NCI-H2196 (cell line): ENCODE results near the gene AFF3.
"Not testable (repeated sequence)": the region's sequence is repeated elsewhere in the genome, so short reads cannot be mapped to it uniquely, and the experiment has no call there.

Experiments used
- DNase-seq: peaks from one replicate; lab custom pipeline; 2025; ENCODE audit not compliant: unreplicated experiment; lab: John Stamatoyannopoulos, UW

The AFF3 gene

DNA sequence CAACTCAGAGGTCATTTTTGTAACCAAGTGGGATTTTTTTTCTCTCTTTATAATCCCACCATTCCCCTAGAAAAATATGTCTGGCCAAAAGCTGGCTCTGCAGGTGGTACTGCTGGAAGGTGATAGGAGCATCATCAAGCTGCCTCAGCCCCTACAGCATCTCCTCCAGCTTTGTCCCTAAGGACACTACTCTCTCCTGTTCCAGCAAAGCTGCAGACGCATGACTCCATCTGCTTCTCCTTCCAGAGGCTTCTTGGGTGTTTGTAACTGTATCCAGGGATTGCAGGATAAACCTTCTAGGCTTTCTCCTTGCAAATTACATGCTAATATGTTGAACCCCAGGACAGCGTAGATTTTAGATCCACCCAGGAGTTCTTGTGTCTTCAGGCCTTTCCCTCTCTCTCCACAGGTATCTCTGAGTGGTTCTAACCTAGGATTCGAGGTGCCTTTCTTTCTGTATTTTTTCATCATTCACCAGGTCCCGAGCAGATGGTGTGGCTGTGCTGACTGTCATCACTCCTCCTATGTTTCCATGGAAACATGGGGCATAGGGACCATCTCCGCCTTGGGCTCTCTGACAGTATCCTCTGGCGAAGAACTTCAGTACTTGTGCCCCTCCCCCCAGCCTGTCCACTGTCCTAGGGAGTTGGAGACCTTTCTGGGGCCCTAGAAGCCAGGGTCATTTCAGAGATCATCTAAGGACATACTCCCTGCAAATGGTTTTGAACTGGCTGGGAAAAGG is 34.3 kb downstream of the AFF3 start:
- DNase-seq = no peak

DNA sequence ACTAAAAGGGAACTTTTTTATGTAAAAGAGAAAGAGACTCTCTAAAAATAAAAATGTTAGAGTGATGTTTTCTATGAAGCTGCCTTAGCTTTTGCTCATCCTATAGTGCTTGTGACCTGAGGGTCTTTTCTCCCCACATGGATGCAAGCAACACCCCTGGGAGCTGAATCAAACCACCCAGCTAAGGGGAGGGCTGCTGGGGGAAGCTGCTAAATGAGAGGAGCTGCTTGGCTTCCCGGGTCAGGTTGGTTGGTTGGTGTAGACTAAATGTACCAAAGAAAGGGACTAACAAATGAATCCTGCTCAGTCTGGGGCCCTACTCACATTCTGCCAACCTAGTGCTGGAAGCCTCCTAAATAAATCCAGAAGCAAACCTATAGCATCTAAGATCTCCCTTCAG is 35.0 kb downstream of the AFF3 start:
- no peak for DNase-seq

DNA sequence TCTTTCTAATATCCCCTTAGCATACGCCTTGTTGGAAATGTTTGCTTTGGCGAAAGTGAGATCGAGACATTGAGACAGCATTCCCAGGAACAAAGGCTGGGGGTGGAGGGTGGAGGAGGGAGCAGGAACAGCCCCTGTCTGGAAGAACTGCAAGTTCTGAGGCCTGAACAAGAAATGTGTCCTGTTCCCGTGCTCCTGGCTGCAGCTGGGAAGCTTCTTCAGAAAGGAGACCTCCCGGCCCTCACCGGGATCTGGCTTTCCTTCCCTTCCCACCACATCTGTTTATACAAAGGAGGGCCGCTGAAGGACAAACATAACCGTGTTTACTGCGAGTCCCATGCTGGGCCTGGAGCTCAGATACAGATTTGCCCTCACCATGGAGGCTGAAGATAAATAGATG is 35.9 kb downstream of the AFF3 start:
- DNase-seq = no peak

DNA sequence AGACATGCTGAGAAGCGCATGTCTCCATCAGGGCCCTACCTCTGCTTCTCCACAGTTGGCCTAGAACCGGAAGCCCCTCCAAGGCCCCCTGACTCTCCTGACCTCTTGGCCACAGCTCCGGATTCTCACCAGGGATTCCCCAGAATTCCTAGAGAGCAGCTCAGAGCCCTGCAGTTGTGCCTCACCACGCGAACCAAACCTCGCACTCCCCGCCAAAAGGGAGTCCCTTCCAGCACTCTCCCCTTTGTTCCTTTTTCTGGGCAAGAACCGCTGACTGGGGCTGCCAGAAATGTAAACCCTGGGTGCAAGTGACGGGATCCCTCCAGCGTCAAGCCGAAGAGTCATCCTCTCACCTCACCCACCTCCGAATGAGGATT is 36.7 kb downstream of the AFF3 start:
- no peak for DNase-seq

DNA sequence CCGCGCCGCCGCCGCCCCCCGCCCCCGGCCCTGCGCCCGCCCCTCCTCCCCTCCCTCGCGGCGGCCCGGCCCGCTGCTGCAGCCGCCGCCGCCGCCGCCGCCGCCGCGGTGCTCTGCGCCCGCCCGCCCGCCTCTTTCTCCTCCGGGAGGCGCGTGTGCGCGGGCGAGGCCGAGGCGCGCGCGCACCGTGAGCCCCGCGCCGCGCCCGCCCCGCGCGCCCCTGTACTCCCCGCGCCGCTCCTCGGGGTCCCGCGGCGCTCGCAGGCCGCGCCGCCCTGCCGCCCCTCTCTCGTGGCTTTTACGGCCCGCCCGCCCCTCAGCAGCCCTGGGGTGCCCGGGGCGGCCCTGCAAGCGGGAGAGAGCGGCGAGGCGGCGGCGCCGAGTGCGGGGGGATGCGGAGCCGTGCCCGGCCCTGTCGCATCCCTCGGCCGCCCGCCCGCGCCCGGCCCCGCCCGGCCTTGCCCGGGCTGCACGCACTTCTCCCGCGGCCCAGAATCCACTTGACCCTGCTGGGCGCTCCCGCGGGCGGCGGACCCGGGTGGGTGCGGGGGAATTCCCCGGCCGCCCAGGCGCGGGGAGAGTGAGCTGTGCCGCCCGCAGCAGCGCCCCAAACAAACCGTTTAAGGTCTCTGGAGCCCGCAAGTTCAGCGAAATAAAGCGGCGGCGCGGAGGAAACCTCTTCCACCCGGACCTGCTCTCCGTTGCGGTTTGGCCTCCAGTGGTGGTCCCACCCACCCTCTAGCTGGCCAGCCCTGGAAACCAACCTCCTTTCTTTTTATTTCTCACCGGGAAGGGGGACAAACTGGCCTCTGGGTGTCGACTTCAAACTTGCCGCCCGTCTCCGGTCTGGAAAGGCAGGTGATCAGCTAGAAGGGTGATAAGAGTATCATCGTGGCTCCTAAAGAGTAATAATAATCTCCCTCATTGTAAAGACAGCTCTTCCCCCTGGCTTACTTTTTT is 37.4 kb downstream of the AFF3 start:
- DNase-seq = no peak

DNA sequence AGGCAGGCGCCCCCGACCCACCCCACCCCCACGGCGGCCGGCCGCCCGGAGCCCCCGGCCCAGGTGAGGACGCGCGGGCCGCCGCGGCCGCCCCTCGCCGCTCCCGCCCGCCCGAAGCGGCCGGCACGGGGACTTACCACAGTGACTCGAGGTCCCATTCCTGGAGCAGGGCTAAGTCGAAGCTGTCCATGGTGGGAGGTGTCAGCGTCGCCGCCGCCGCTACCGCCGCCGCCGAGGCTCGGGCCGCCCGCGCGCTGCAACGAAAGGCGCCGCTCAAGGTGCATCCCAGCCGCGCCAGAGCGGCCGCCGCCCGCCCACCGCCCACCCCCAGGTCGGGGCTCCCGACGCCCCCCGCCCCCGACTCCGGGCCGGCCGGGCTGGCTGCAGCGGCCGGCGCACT is 38.1 kb downstream of the AFF3 start:
- not testable (repeated sequence) for DNase-seq

DNA sequence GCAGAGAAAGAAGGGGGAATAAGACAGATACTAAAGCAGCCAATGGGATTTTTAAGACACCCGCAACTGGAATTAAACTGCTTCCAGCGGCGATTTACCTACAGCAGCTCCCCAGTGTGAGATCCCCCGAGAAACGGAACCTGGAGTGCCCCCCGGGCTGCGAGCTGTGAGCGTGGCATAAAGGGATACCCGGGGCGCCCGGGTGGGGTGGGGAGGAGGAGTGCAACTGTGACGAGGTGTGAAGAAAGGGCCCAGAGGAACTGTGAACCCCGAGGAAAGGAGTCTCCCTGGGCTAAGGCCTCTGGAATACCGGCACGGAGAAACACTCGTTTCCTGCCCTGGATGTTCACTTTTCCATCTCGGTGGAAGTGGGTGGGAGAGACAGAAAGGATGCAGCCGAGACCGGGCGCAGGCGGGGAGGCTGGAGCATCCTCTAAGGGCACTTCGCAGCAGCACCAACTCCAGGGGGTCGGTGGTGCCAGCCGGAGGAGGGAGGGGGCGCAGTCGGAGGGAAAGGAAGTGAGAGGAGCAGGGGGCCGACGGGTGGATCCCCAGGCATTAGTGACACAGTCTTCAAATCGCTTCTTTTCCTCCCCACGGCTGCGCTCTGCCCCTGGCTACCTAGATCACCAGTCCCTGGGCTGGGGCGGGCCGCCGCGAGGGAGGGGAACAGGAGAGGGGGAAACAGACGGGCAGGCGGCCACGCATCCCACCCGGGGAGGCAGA is 38.7 kb downstream of the AFF3 start:
- DNase-seq = not testable (repeated sequence)

DNA sequence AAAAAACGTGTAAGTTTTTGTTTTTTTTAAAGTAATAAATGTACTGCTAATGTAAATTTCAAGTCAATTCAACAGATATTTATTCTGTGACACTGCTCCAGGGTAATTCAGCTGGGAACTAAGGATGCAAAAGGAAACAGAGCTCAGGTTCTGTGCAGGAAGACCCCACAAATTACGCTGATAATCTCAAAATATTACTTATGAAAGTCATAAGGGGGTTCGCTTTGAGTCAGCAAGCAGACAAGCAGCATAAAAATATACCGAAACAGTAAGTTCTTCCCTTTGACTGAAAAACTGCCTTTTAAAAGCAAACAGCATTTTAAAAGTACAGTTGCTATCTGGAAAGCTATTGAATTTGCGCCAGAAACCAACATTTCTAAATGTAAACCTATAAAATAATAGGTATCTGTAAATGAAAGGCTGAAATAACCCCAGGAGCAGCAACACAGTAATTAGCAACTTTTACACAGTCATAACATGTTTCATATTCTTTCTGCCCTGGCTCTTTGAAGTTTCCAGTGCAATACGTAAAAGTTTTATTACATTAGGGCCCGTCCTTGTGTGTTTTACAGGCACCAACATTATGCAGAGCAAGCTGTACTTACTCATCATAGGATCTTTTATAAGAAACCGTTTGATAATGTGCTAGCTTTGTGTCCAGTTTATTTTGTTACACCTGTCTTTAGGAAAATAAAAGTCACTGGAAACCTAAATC is 39.8 kb downstream of the AFF3 start:
- not testable (repeated sequence) for DNase-seq

DNA sequence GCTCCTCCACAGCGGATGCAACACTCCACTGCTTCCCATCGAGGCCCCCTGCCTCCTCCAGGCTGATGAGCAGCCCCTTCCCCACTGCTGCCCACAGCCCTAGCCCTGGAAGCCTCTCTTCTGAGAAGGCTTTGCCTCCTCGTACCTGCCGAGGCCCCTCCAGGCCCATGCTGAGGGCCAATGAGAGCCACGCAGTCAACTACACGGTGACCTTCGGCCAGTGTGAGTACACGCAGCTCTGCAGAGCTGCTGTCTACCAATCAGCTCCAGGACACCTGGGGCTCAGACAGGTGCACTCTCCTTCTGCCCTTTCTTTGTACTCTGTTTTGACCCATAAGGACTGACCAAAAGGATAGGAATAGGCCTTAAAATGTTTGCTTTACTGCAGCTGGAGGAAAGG is 43.5 kb downstream of the AFF3 start:
- not testable (repeated sequence) for DNase-seq

DNA sequence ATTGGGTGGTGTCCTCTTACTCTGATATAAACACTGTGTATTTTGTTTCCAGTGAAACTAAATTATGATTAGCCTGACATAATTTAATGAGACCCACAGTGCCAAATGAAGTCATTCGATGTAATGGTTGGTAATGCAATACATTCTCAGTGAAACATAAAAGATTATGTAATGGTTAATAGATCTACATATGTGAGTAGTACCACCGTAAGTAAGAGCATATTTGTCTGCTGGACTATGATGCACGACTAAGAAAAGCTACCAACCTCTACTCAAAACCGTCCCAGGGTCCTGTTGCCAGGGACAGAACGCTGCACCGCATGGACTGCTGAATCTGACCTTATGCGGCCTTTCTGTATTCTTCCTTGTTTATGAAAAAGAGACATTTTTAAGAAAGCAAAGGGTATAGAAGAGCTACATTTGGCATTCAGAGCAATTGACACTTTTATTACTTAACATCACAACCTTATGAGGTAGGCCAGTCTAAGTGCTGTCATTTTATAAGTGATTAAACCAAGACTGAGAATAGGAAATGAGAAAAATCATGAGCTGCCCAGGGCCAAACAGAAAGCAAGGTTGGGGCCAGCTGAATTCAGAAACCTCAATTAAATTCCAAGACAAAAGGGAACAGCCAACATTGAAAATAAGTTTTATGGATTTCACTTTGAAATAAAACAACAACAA is 44.6 kb downstream of the AFF3 start:
- DNase-seq = not testable (repeated sequence)

DNA sequence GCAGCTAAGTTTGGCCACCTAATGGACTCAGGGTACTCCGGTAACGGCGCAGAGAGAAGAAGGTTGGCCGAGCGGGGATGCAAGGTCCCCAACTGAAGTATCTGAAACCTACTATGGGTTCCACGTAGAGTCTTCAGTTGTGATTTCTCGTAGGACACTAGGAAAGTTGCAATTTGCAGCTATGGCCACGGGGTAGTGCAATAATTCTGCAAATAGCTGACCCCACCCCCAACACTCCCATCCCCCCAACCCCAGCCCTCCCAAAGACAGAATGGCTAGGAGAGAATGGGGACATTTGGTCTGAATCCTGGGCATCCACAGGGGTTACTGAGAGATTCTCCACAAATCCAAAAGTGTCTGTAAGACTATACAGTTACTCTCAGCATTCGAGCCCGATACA is 46.5 kb downstream of the AFF3 start:
- DNase-seq = not testable (repeated sequence)

DNA sequence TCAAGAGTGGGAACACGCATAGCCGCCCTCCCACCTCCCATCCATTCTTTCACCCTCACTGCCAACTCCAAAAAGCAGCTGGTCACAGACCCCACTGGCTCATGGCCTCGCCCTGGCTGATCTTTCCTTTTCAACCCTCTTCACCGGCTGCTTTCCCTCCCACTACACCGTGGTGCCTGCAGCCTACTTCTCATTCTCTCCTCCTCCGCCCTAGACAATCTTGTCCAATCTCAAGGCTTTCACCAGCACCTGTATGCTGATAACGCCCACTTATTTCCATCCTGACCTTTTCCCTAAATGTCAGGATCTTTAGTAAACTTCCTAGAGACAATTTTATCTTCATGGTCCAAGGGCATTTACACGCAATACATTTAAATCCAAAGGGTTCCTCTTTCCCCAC is 50.6 kb downstream of the AFF3 start:
- not testable (repeated sequence) for DNase-seq

DNA sequence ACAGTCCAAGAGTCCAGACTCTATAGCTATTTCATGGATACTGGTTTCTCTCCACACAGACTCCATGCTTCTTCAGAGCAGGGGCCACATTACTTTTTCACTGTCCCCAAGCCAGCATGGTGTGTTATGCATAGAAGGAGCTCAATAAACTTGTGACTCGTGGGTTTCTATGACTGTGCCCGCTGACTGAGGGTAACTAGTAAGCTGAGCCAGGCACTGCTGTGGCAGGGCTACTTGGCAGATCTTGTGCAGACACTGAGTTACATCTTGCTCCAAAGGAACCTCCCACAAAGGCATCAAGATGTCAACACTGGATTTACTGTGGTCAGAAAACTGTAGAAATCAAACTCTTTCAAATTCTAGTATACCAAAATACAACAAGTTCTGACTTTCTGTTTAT is 56.6 kb downstream of the AFF3 start:
- not testable (repeated sequence) for DNase-seq

DNA sequence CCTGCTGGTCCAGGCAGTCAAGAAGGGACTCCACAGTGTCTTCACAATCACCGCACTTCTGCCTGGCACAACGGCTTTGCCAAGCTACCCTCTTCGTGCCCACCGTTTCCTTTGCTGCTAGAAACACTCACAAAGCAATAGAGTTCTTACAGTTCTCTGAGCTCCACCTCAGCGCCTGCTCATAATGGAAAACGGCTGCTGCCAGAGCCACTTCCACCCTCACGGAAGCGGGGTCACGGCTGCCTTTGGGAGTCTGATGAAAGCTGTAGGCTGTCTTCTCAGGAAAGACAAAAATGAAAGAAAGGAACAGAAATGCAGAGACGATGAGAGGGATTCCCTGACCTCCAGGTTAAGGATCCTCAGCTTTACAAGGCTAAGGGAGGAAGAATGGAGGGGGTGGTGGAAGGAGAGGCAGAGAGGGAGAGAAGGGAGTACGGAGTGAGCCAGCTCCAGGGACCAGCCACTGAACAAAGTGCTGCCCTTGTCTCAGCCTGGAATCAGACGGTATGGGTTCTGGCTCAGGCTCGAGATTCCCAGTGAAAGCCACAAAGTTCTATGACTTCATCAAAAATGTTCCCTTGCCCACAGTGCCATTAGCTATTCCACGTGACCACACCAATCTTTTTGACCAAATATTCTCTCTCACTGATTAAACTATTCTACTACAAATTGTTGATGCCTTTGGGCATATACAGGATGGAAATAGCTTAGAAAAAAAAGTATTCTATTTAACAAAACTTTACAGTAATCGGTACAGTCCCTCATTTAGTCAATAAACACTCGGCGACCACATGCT is 58.8 kb downstream of the AFF3 start:
- DNase-seq = not testable (repeated sequence)

DNA sequence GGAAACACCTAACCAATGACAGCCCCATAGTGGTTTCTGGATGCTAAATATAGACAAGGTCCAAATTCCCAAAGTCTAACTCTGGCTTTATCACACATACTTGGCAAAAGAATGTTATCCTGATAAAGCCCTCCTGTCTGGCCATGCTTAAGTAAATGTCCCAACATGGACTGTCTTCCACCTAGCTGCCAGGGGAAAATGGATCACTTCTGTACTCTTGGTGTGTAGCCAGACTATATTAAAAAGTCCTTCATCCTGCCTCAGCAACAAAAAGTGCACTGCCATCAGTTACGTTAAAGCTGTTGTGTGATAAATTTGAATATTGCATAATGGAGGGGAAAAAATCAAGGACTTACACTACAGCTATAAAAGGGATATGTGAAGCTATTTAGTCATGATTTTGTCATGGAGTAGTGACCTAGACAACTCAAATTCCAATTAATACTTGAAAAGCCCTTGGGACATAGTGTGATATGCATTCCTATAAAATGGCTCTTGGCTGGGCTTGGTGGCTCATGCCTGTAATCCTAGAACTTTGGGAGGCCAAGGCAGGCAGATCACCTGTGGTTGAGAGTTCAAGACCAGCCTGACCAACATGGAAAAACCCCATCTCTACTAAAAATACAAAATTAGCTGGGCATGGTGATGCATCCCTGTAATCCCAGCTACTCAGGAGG is 60.0 kb downstream of the AFF3 start:
- DNase-seq = not testable (repeated sequence)

DNA sequence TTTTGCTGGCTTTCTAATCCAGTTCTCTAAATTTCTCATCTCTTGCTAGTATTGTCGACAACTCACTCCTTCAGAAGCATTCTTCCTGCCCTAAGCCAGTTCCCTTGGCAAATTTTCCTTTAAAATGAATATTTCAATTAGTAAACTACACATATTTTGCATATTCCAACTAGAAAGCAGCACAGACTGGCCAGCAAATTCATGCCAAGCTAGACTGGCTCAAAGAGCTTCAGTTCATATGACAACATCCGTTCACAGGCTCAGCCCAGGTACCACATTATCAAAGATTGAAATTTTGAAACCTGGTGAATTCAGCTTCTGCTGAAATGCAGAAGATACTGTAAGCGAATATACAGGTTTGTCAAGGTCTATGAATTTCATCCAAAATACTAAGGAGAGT is 64.5 kb downstream of the AFF3 start:
- DNase-seq = no peak

DNA sequence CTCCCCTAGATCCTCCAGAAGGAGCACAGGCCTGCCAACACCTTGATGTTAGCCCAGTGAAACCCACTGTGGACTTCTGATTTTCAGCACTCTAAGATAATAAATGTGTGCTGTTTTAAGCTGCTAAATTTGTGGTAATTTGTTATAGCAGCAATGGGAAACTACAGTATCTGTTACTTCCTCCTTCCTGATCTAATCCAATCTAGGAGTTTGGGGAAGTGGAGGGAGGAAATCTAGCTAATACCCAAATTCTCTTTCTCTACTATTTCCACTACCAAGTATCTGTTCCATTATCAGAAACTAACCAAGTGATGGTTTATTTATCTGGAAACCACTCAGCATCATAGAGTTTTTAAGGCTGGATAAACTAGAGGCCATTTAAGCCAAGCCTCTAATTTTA is 64.9 kb downstream of the AFF3 start:
- no peak for DNase-seq

DNA sequence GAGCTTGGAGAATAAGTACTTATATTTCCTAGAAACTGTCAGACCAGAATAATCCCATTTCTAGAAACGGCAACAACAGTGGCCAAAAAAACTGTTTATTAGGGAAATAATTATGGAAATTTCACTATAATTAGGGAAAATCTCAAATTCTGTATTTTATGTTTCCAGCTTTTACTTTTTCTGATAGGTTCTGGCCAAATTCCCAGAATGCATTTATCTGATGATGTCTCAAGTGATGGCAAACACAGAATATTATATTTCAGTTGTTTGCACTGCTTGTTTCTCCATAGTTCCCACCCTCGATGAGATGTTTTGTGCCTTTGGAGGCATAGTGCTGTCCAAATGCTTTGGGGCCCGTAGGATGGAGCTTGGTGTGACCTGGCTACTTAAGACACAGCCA is 66.9 kb downstream of the AFF3 start:
- no peak for DNase-seq

DNA sequence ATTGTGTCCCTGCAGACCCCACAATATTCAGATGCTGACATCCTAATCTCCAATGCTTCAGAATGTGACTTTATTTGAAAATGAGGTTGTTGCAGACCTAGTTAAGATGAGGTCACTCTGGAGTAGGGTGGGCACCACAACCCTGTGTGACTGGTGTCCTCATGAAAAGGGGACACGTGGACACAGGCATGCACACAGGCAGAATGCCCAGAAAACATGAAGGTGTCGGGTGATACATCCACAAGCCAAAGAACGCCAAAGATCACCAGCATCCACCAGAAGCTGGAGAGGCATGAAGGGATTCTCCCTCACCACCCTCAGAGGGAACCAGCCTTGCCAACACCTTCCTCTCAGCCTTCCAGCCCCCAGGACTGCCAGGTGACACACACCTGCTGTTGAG is 69.3 kb downstream of the AFF3 start:
- DNase-seq = no peak
